ENCODE data around the gene TSNAXIP1. TPM values are rescaled to one million over a fixed set of nuclear protein-coding genes. Genes with fewer than 3 reads are reported as not detected.
A peak's percentile ranks its signal among the peaks of the same experiment; 100 is the strongest.
"Not testable (repeated sequence)": the region's sequence is repeated elsewhere in the genome, so short reads cannot be mapped to it uniquely, and the experiment has no call there.

TSNAXIP1 gene
- total RNA-seq, 2 donors from 2014 or later = 2.1 to 8.0 TPM

- Histone ChIP-seq H3K27me3 (replicated peaks; ENCODE audit: insufficient read depth) (no peaks in the 10 kb centered on the region), H3K27ac (no peak overlapping the region), H3K4me1 (replicated peaks) (no peaks in the 10 kb centered on the region), H3K4me3 (no peak overlapping the region), H3K9me3 (no peaks in the 10 kb centered on the region), H3K36me3 (peaks cover 0 to 19% of the 10 kb centered on the region in 2 donors)
- no peak for TF ChIP-seq POLR2A (IDR thresholded peaks at IDR 0.05)
- no peak for TF ChIP-seq CTCF (IDR thresholded peaks at IDR 0.05)
- no peak for TF ChIP-seq POLR2AphosphoS5 (IDR thresholded peaks at IDR 0.05)
- intact Hi-C loops (cut with DNase I) = no loop called here
- WGBS = 92% methylated on average over 14 of the region's 14 CpGs
- DNase-seq (ENCODE audit: low spot score) = no peak
Measured at GRCh38 chr16:67825906-67826305, 19.2 kb downstream of the TSNAXIP1 start.

GRCh38 chr16:67828651-67829050, 22.0 kb downstream of the TSNAXIP1 start:
- no peak overlapping the region for H3K4me3 ChIP-seq
- H3K36me3 ChIP-seq = peaks cover 7 to 28% of the 10 kb centered on the region in 2 donors
- TF ChIP-seq CTCF (IDR thresholded peaks at IDR 0.05) = no peak
- DNase-seq (ENCODE audit: low spot score) = no peak
- peaks cover 4% of the 10 kb centered on the region for H3K4me1 ChIP-seq (replicated peaks)
- H3K27me3 ChIP-seq (replicated peaks; ENCODE audit: insufficient read depth) = no peaks in the 10 kb centered on the region
- H3K9me3 ChIP-seq = no peaks in the 10 kb centered on the region
- intact Hi-C loops (cut with DNase I) = no loop called here
- H3K27ac ChIP-seq = no peak overlapping the region
- 97% methylated on average over 4 of the region's 4 CpGs for WGBS

- Histone ChIP-seq H3K36me3 (peaks cover 7 to 28% of the 10 kb centered on the region in 2 donors), H3K27me3 (replicated peaks; ENCODE audit: insufficient read depth) (no peaks in the 10 kb centered on the region), H3K4me3 (peak overlapping the region; percentile 70 to 77), H3K27ac (peak overlapping the region; percentile 41 to 60), H3K4me1 (replicated peaks) (peaks cover 4% of the 10 kb centered on the region), H3K9me3 (no peaks in the 10 kb centered on the region)
- WGBS = 0% methylated on average over 3 of the region's 3 CpGs
- intact Hi-C loops (cut with DNase I) = no loop called here
- DNase-seq (ENCODE audit: low spot score) = no peak
- no peak for TF ChIP-seq POLR2AphosphoS5 (IDR thresholded peaks at IDR 0.05)
- TF ChIP-seq CTCF (IDR thresholded peaks at IDR 0.05) = no peak
- TF ChIP-seq POLR2A (IDR thresholded peaks at IDR 0.05) = no peak
Measured at GRCh38 chr16:67833030-67833414, 26.3 kb downstream of the TSNAXIP1 start.

GRCh38 chr16:67833415-67834241, 26.9 kb downstream of the TSNAXIP1 start:
- Histone ChIP-seq H3K27me3 (replicated peaks; ENCODE audit: insufficient read depth) (no peaks in the 10 kb centered on the region), H3K27ac (peak overlapping the region; percentile 41 to 60), H3K4me3 (peak overlapping the region; percentile 70 to 77), H3K9me3 (no peaks in the 10 kb centered on the region), H3K36me3 (peaks cover 7 to 28% of the 10 kb centered on the region in 2 donors), H3K4me1 (replicated peaks) (peaks cover 4% of the 10 kb centered on the region)
- TF ChIP-seq POLR2AphosphoS5 (IDR thresholded peaks at IDR 0.05) (peak; percentile 94), CTCF (IDR thresholded peaks at IDR 0.05) (no peak), POLR2A (IDR thresholded peaks at IDR 0.05) (peak; percentile 74)
- intact Hi-C loops (cut with DNase I) = no loop called here
- peak; percentile 88 for DNase-seq (ENCODE audit: low spot score)
- under 1% methylated on average over 49 of the region's 49 CpGs for WGBS

- intact Hi-C loops (cut with DNase I) = no loop called here
- Histone ChIP-seq H3K4me3 (peak overlapping the region; percentile 70 to 77), H3K27ac (no peak overlapping the region)
Measured at GRCh38 chr16:67834242-67834614, 27.5 kb downstream of the TSNAXIP1 start.

GRCh38 chr16:67837190-67837589, 30.5 kb downstream of the TSNAXIP1 start:
- DNase-seq (ENCODE audit: low spot score); intact Hi-C loops (cut with DNase I); H3K27ac ChIP-seq; H3K9me3 ChIP-seq; H3K36me3 ChIP-seq; H3K4me1 ChIP-seq (replicated peaks); H3K27me3 ChIP-seq (replicated peaks; ENCODE audit: insufficient read depth); H3K4me3 ChIP-seq: not testable (repeated sequence)
- WGBS = 91% methylated on average over 10 of the region's 10 CpGs

More at GRCh38 chr16:67834242-67834614, 27.5 kb downstream of the TSNAXIP1 start:
- Histone ChIP-seq H3K9me3 (no peaks in the 10 kb centered on the region), H3K4me1 (replicated peaks) (peaks cover 4% of the 10 kb centered on the region), H3K36me3 (peaks cover 7 to 23% of the 10 kb centered on the region in 2 donors), H3K27me3 (replicated peaks; ENCODE audit: insufficient read depth) (no peaks in the 10 kb centered on the region)
- no peak for DNase-seq (ENCODE audit: low spot score)
- 77% methylated on average over 10 of the region's 10 CpGs for WGBS
- TF ChIP-seq POLR2A (IDR thresholded peaks at IDR 0.05) = no peak
- TF ChIP-seq POLR2AphosphoS5 (IDR thresholded peaks at IDR 0.05) = no peak
